ENCODE measurements around the gene SAMM50.

The SAMM50 gene

GRCh38 chr22:43955883-43956782, 891 bp downstream of the SAMM50 start:
- H3K36me3 Mint-ChIP-seq = peaks cover 7 to 12% of the 10 kb centered on the region in 2 donors
- DNase-seq = no peak
- peak overlapping the region; percentile 97 for H3K27ac Mint-ChIP-seq
- peaks cover 22 to 37% of the 10 kb centered on the region in 2 donors for H3K4me1 Mint-ChIP-seq
- ATAC-seq (replicated peaks) = peak; percentile 68 to 69
- H3K27me3 Mint-ChIP-seq = peaks cover 4 to 12% of the 10 kb centered on the region in 2 donors
- peak overlapping the region; percentile 87 to 95 for H3K4me3 Mint-ChIP-seq
- no peaks in the 10 kb centered on the region for H3K9me3 Mint-ChIP-seq

GRCh38 chr22:43956805-43957463, 1.7 kb downstream of the SAMM50 start:
- Mint-ChIP-seq H3K36me3 (peaks cover 7 to 12% of the 10 kb centered on the region in 2 donors), H3K4me1 (peaks cover 22 to 37% of the 10 kb centered on the region in 2 donors), H3K9me3 (no peaks in the 10 kb centered on the region), H3K27me3 (peaks cover 4 to 5% of the 10 kb centered on the region in 2 donors), H3K27ac (no peak overlapping the region), H3K4me3 (peak overlapping the region; percentile 87 to 95)
- ATAC-seq (replicated peaks) (no peak), DNase-seq (no peak)

- peaks cover 7 to 12% of the 10 kb centered on the region in 2 donors for H3K36me3 Mint-ChIP-seq
- ATAC-seq (replicated peaks) (no peak), DNase-seq (no peak)
- peaks cover 22 to 37% of the 10 kb centered on the region in 2 donors for H3K4me1 Mint-ChIP-seq
- H3K27ac Mint-ChIP-seq = no peak overlapping the region
- no peaks in the 10 kb centered on the region for H3K9me3 Mint-ChIP-seq
- peak overlapping the region in 1 of 2 donors; percentile 25 for H3K4me3 Mint-ChIP-seq
- no peaks in the 10 kb centered on the region for H3K27me3 Mint-ChIP-seq
These were observed 2.6 kb downstream of the SAMM50 start for GRCh38 chr22:43957871-43958270.

GRCh38 chr22:43964314-43964857, 9.1 kb downstream of the SAMM50 start:
- H3K27ac Mint-ChIP-seq = no peak overlapping the region
- H3K9me3 Mint-ChIP-seq = no peaks in the 10 kb centered on the region
- peaks cover 36 to 47% of the 10 kb centered on the region in 2 donors for H3K36me3 Mint-ChIP-seq
- H3K4me1 Mint-ChIP-seq = peaks cover 8 to 11% of the 10 kb centered on the region in 2 donors
- no peaks in the 10 kb centered on the region for H3K27me3 Mint-ChIP-seq
- DNase-seq (no peak), ATAC-seq (replicated peaks) (no peak)
- no peak overlapping the region for H3K4me3 Mint-ChIP-seq

- Mint-ChIP-seq H3K9me3 (no peaks in the 10 kb centered on the region), H3K4me3 (no peak overlapping the region), H3K27me3 (no peaks in the 10 kb centered on the region), H3K36me3 (peaks cover 42 to 56% of the 10 kb centered on the region in 2 donors), H3K4me1 (peaks cover 5 to 11% of the 10 kb centered on the region in 2 donors), H3K27ac (no peak overlapping the region)
- no peak for DNase-seq
- ATAC-seq (replicated peaks) = no peak
These were observed 11.8 kb downstream of the SAMM50 start for GRCh38 chr22:43967069-43967468.

- Mint-ChIP-seq H3K27ac (no peak overlapping the region), H3K4me3 (no peak overlapping the region), H3K9me3 (no peaks in the 10 kb centered on the region), H3K36me3 (peaks cover 44 to 62% of the 10 kb centered on the region in 2 donors), H3K27me3 (no peaks in the 10 kb centered on the region), H3K4me1 (peaks cover 5 to 11% of the 10 kb centered on the region in 2 donors)
- DNase-seq (no peak), ATAC-seq (replicated peaks) (no peak)
These were observed 13.4 kb downstream of the SAMM50 start for GRCh38 chr22:43968614-43969013.

- DNase-seq = no peak
- no peak overlapping the region for H3K4me3 Mint-ChIP-seq
- peaks cover 47 to 64% of the 10 kb centered on the region in 2 donors for H3K36me3 Mint-ChIP-seq
- no peak for ATAC-seq (replicated peaks)
- H3K27me3 Mint-ChIP-seq = no peaks in the 10 kb centered on the region
- H3K9me3 Mint-ChIP-seq = no peaks in the 10 kb centered on the region
- H3K4me1 Mint-ChIP-seq = peaks cover under 1 to 9% of the 10 kb centered on the region in 2 donors
- peak overlapping the region; percentile 48 for H3K27ac Mint-ChIP-seq
These were observed 14.0 kb downstream of the SAMM50 start for GRCh38 chr22:43969021-43969878.

GRCh38 chr22:43969989-43970755, 14.9 kb downstream of the SAMM50 start:
- ATAC-seq (replicated peaks) (no peak), DNase-seq (no peak)
- Mint-ChIP-seq H3K27me3 (no peaks in the 10 kb centered on the region), H3K4me1 (peaks cover 0 to 5% of the 10 kb centered on the region in 2 donors), H3K9me3 (no peaks in the 10 kb centered on the region), H3K27ac (no peak overlapping the region), H3K36me3 (peaks cover 45 to 57% of the 10 kb centered on the region in 2 donors), H3K4me3 (no peak overlapping the region)

- no peaks in the 10 kb centered on the region for H3K27me3 Mint-ChIP-seq
- H3K4me3 Mint-ChIP-seq = no peak overlapping the region
- DNase-seq (no peak), ATAC-seq (replicated peaks) (no peak)
- H3K9me3 Mint-ChIP-seq = no peaks in the 10 kb centered on the region
- peaks cover 49 to 66% of the 10 kb centered on the region in 2 donors for H3K36me3 Mint-ChIP-seq
- H3K27ac Mint-ChIP-seq = no peak overlapping the region
- H3K4me1 Mint-ChIP-seq = peaks cover 0 to 5% of the 10 kb centered on the region in 2 donors
These were observed 15.9 kb downstream of the SAMM50 start for GRCh38 chr22:43971112-43971511.

GRCh38 chr22:43972931-43973462, 17.8 kb downstream of the SAMM50 start:
- no peaks in the 10 kb centered on the region for H3K9me3 Mint-ChIP-seq
- no peak for DNase-seq
- H3K27ac Mint-ChIP-seq = peak overlapping the region; percentile 20
- no peak for ATAC-seq (replicated peaks)
- H3K36me3 Mint-ChIP-seq = peaks cover 51 to 62% of the 10 kb centered on the region in 2 donors
- H3K4me1 Mint-ChIP-seq = peaks cover 0 to 5% of the 10 kb centered on the region in 2 donors
- no peak overlapping the region for H3K4me3 Mint-ChIP-seq
- H3K27me3 Mint-ChIP-seq = no peaks in the 10 kb centered on the region

- no peak for DNase-seq
- Mint-ChIP-seq H3K4me1 (peaks cover 0 to 5% of the 10 kb centered on the region in 2 donors), H3K9me3 (no peaks in the 10 kb centered on the region), H3K4me3 (no peak overlapping the region), H3K27ac (no peak overlapping the region), H3K27me3 (no peaks in the 10 kb centered on the region), H3K36me3 (peaks cover 52 to 58% of the 10 kb centered on the region in 2 donors)
- no peak for ATAC-seq (replicated peaks)
These were observed 18.8 kb downstream of the SAMM50 start for GRCh38 chr22:43974028-43974545.

- DNase-seq (no peak), ATAC-seq (replicated peaks) (no peak)
- H3K4me3 Mint-ChIP-seq = no peak overlapping the region
- no peaks in the 10 kb centered on the region for H3K27me3 Mint-ChIP-seq
- H3K4me1 Mint-ChIP-seq = peaks cover 0 to 2% of the 10 kb centered on the region in 2 donors
- peaks cover 51 to 59% of the 10 kb centered on the region in 2 donors for H3K36me3 Mint-ChIP-seq
- H3K27ac Mint-ChIP-seq = no peak overlapping the region
- no peaks in the 10 kb centered on the region for H3K9me3 Mint-ChIP-seq
These were observed 19.8 kb downstream of the SAMM50 start for GRCh38 chr22:43975041-43975440.
